HG03521 (cell line): ENCODE data around the gene CAV3.

ENCODE experiments used
- ATAC-seq: cut with Tn5 transposase; IDR thresholded peaks from one replicate; pipeline ENCODE4 v1.9.1; 2021; ENCODE audit warnings: mild to moderate bottlenecking, moderate library complexity; ENCODE audit not compliant: unreplicated experiment

The CAV3 gene

GRCh38 chr3:8759038-8759707, 25.6 kb downstream of the CAV3 start:
- no peak for ATAC-seq

- ATAC-seq, result no peak
Measured at GRCh38 chr3:8760091-8760490, 26.5 kb downstream of the CAV3 start.

DNA sequence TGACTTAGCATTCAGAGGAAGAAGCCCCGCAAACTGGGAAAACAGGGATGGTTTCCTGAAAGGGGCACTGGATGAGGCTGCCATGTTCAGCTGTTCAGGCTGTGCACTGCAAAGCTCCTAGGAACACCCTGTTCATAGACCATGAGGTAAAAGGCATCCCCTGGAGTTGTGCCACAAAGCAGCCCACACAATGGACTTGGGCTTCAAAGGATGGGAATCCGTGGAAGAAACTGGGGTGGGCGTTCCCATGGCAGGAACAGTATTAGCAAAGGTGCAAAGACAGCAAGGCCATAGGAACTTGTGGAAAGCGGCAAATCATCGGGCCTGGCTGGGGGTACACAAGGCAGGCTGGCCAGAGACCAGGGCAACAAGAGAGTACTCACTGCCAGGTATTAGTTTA, 26.9 kb downstream of the CAV3 start:
- no peak for ATAC-seq

- ATAC-seq, result no peak
Measured at GRCh38 chr3:8761866-8762265, 28.3 kb downstream of the CAV3 start.

GRCh38 chr3:8762607-8763377, 29.2 kb downstream of the CAV3 start:
- no peak for ATAC-seq

DNA sequence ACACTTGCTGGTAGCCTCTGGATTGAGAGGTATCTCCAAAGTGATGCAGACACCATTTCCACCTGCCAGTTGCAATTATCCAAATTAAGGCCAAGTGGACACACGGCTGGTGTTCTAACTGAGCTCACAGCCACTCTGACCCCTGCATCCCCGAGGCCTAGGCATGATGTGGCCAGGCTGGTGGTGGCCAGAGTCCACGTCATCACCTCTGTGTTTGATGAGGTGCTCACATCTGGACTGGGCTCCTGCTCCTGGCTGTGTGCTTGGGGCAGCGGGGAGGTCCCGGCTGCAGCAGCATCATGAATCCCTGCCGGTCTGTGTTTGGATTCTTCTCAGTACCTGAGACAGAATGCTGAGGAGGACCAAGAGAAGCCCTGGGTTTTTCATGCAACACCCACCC, 30.9 kb downstream of the CAV3 start:
- no peak for ATAC-seq

DNA sequence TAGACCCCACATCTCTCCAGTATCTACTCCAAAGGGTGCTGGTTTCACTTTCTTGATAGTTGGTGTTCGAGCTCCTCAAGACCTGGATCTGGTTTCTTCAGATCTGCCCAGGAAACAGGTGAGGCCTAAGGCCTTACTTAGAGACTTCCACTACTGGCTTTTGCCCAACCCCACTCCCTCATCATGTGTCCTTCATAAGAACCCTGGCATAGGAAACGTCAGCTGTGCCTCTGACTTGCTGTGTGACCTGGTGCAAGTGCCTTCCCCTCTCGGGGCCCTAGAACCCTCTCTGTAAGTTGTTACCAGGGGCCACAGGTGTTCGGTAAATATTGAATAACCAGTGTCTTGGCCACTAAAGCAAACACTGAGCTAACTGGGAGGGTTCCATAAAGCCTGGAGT, 31.9 kb downstream of the CAV3 start:
- ATAC-seq, result no peak

- no peak for ATAC-seq
Measured at GRCh38 chr3:8766148-8766547, 32.5 kb downstream of the CAV3 start.

GRCh38 chr3:8767256-8767666, 33.7 kb downstream of the CAV3 start:
- no peak for ATAC-seq

DNA sequence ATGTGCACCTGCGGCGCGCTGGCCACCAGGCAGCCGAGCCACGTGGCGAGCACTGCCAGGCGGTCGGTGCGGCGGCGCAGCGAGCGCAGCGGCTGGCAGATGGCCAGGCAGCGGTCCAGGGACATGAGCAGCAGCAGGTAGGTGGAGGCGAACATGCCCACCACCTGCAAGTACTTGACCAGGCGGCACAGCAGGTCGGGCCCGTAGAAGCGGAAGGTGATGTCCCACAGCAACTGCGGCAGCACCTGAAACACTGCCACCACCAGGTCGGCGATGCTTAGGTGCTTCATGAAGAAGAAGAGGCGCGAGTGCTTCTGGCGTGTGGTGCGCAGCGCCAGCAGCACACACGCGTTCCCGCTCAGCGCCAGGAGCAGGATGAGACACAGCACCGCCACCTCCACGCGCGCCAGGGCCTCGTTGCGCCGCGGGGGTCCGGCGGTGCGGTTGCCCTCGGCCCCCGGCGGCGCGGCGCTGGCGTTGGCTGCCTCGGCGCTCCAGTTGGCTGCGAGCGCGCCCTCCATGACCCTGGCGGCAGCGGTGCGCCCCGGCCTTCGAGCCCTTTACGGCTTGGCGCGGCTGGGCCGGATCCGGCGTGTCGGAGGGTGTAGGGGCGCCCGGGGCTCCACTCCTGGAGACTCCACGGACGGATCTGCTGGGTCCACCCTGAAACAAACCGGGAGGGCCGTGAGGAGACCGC, 34.2 kb downstream of the CAV3 start:
- ATAC-seq, result peak; percentile 53

- peak; percentile 10 for ATAC-seq
Measured at GRCh38 chr3:8768364-8769087, 34.9 kb downstream of the CAV3 start.

- ATAC-seq, result peak; percentile 73
Measured at GRCh38 chr3:8769088-8769822, 35.7 kb downstream of the CAV3 start, which contains the start of gene OXTR. Gene OXTR (minus strand): TSS chr3:8769613. CDS start chr3:8768187, 1,426 bp downstream.

GRCh38 chr3:8773941-8774542, 40.4 kb downstream of the CAV3 start:
- ATAC-seq, result no peak

- ATAC-seq, result no peak
Measured at GRCh38 chr3:8775181-8775580, 41.6 kb downstream of the CAV3 start.

GRCh38 chr3:8775602-8776001, 42.0 kb downstream of the CAV3 start:
- no peak for ATAC-seq

- no peak for ATAC-seq
Measured at GRCh38 chr3:8776406-8776805, 42.8 kb downstream of the CAV3 start.

GRCh38 chr3:8777201-8777977, 43.8 kb downstream of the CAV3 start:
- ATAC-seq, result peak; percentile 53

DNA sequence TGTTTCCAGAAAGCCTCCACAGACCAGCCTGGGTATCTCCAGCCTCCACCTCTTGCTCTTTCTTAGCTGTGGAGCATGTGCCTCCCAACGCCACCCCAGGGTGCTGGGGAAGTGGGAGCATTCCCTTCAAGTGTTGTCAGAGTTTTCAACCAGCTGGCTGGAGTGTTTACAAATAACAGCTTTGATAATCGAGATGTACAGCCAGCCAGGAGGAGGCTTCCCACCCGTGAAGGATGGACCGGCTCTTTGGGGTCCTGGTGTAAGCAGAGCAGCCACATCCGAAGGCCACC, 44.3 kb downstream of the CAV3 start:
- no peak for ATAC-seq

DNA sequence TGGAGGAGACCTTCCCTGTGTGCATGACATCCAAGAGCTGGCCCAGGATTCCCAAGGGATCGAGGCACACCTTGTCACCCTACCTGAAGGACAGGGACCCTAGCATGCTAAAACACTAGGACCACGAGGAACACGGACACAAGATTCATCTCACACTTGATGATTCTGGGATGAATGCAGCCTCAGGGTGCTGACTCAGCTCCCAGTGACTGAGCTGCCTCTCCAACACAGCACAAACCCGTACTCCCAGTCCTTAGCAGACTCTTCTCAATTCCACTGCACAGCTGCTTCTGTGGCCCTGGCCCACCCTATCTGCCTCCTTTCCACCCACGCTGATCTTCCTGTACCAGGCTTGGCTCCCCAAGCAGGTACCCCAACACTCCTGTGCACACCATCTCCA, 44.9 kb downstream of the CAV3 start:
- ATAC-seq, result no peak

- ATAC-seq, result no peak
Measured at GRCh38 chr3:8780279-8780678, 46.7 kb downstream of the CAV3 start.
